Spleen (tissue), 11 donors: ENCODE data around the gene OR10W1. TPM values are rescaled to one million over a fixed set of nuclear protein-coding genes. Genes with fewer than 3 reads are reported as not detected.
A peak's percentile ranks its signal among the peaks of the same experiment; 100 is the strongest.

Source experiments
- DNase-seq: peaks from one replicate; pipeline ENCODE4 v3.0.0-alpha.2; 2020
- H3K27ac ChIP-seq, 8 donors: fragments of 200-600 bp; sonication (generic) in 7 of 8; 1 replicate in 4 of 8; 2 replicates in 4 of 8; pipeline versions ENCODE4 v1.5.0 to v1.8.0; 2016 to 2021; ENCODE audit warnings: inconsistent platforms in 4 of 8, mild to moderate bottlenecking in 4 of 8, moderate library complexity in 1 of 8
- H3K27me3 ChIP-seq, 7 donors: fragments of 200-600 bp; sonication (generic) in 6 of 7; replicated peaks in 1 of 7; 1 replicate in 4 of 7; 2 replicates in 3 of 7; pipeline versions ENCODE4 v1.5.0 to v1.8.0; 2016 to 2021; ENCODE audit warnings: inconsistent platforms in 3 of 7, mild to moderate bottlenecking in 1 of 7
- H3K36me3 ChIP-seq, 6 donors: fragments of 200-600 bp; sonication (generic) in 5 of 6; 1 replicate in 4 of 6; 2 replicates in 2 of 6; pipeline versions ENCODE4 v1.5.0 to v1.8.0; 2016 to 2021; ENCODE audit warnings: inconsistent platforms in 2 of 6
- H3K4me1 ChIP-seq, 6 donors: fragments of 200-600 bp; sonication (generic) in 5 of 6; 1 replicate in 3 of 6; 2 replicates in 3 of 6; pipeline versions ENCODE4 v1.5.0 to v1.8.0; 2016 to 2021; ENCODE audit warnings: inconsistent platforms in 3 of 6
- H3K4me3 ChIP-seq, 8 donors: fragments of 200-600 bp; sonication (generic) in 7 of 8; 1 replicate in 4 of 8; 2 replicates in 4 of 8; pipeline versions ENCODE4 v1.5.0 to v1.8.0; 2016 to 2021; ENCODE audit warnings: inconsistent platforms in 4 of 8, mild to moderate bottlenecking in 4 of 8, moderate library complexity in 2 of 8
- H3K9me3 ChIP-seq, 8 donors: fragments of 200-600 bp; sonication (generic) in 7 of 8; 1 replicate in 4 of 8; 2 replicates in 4 of 8; pipeline versions ENCODE4 v1.5.0 to v1.8.0; 2016 to 2021; ENCODE audit warnings: inconsistent platforms in 4 of 8
- POLR2A ChIP-seq, 3 donors: fragments of 450-650 bp; IDR thresholded peaks; one replicate each; pipeline ENCODE4 v1.5.1; 2017; ENCODE audit warnings: antibody characterized with exemption in 3 of 3, mild to moderate bottlenecking in 1 of 3
- POLR2AphosphoS5 ChIP-seq, 3 donors: sonication (generic); formaldehyde crosslinking; IDR thresholded peaks; one replicate each; pipeline ENCODE4 v1.5.1; 2017; ENCODE audit warnings: antibody characterized with exemption in 3 of 3
- WGBS, 5 donors: extraction: QIAGEN DNeasy Blood & Tissue Kit in 3 of 5; methylation state at CpG; one replicate each; pipeline versions ENCODE4 v1.1.5 to v1.1.7; 2013 to 2018; 5-methylcytosine and 5-hydroxymethylcytosine counted together
- intact Hi-C: fragments of 100-400 bp; cut with DNase I; formaldehyde crosslinking; loops from one replicate; pipeline ENCODE4 v1.15.0; 2023; ENCODE audit warnings: low total_unique reads
- polyA plus RNA-seq, 3 donors: library from polyadenylated mRNA; stranded (reverse); fragments of 200-250 nt; gene quantifications; one replicate each; pipeline ENCODE4 v1.2.1, GENCODE V29; 2013
- total RNA-seq, 7 donors: library from RNA; depleted of rRNA in 3 of 7; stranded (reverse); fragments of >200 nt in 3 of 7; fragmentation: NEBNext Ultra II Directional in 4 of 7; extraction: Animal tissue kit (Norgen Biotek cat#: 25700) in 4 of 7; gene quantifications; one replicate each; pipeline versions ENCODE4 v1.1.0 to v1.2.1, GENCODE V29; 2016 to 2021
- TF ChIP-seq, protein P1 (sequence below), 11 experiments: fragments of 200-600 bp in 7 of 11; fragments of 450-650 bp in 4 of 11; sonication (generic) in 4 of 11; IDR thresholded peaks in 8 of 11; conservative IDR thresholded peaks in 3 of 11; 1 replicate in 7 of 11; 2 replicates in 4 of 11; pipeline versions ENCODE4 v1.4.0 to v1.8.0; 2016 to 2021; ENCODE audit warnings: antibody characterized with exemption in 11 of 11, inconsistent platforms in 4 of 11, mild to moderate bottlenecking in 1 of 11
- donor health status: healthy with polysubstance abuse.
- donor health status: DM: no; HTN: no; CAD: no; lungs with moderate emphysema.
- donor health status: DM: no; HTN: no; CAD: no.
- donor health status: Bipolar disorder and iron deficiency.
- donor health status: healthy.
- donor health status: DM: no; HTN: no; CAD: no.
- donor health status: DM: yes; HTN: yes; CAD: no.

Gene OR10W1
- total and polyA plus RNA-seq, 10 donors, result not detected

DNA sequence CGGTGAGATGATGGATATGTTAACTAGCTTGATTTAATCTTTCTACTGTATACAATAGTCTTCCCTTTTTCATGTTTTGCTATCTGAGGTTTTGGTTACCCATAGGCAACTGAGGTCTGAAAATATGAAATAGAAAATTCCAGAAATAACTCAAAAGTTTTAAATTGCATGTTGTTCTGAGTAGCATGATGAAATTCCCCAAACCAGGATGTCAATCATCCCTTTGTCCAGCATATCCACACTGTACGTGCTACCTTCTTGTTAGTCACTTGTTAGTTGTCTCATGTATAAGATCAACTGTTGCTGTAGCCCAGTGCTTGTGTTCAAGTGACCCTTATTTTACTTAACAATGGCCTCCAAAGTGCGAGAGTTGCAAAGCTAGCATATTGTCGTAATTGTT is 21.2 kb upstream of the OR10W1 start:
- WGBS, 5 donors, result 62 to 76% (median 69%) methylated on average over 4 of the region's 4 CpGs
- Histone ChIP-seq H3K27me3 (peaks cover 0 to 6% (median 0%) of the 10 kb centered on the region in 7 donors), H3K4me3 (no peak overlapping the region), H3K27ac (no peak overlapping the region), H3K9me3 (no peaks in the 10 kb centered on the region), H3K36me3 (no peaks in the 10 kb centered on the region), H3K4me1 (no peaks in the 10 kb centered on the region)
- intact Hi-C loops, result no loop called here
- TF ChIP-seq, protein P1, sequence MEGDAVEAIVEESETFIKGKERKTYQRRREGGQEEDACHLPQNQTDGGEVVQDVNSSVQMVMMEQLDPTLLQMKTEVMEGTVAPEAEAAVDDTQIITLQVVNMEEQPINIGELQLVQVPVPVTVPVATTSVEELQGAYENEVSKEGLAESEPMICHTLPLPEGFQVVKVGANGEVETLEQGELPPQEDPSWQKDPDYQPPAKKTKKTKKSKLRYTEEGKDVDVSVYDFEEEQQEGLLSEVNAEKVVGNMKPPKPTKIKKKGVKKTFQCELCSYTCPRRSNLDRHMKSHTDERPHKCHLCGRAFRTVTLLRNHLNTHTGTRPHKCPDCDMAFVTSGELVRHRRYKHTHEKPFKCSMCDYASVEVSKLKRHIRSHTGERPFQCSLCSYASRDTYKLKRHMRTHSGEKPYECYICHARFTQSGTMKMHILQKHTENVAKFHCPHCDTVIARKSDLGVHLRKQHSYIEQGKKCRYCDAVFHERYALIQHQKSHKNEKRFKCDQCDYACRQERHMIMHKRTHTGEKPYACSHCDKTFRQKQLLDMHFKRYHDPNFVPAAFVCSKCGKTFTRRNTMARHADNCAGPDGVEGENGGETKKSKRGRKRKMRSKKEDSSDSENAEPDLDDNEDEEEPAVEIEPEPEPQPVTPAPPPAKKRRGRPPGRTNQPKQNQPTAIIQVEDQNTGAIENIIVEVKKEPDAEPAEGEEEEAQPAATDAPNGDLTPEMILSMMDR (IDR thresholded peaks at IDR 0.05 in 8 of 11, conservative IDR thresholded peaks at IDR 0.05 in 3 of 11), result no peak
- TF ChIP-seq POLR2AphosphoS5 (IDR thresholded peaks at IDR 0.05) (no peak), POLR2A (IDR thresholded peaks at IDR 0.05) (no peak)
- no peak for DNase-seq

DNA sequence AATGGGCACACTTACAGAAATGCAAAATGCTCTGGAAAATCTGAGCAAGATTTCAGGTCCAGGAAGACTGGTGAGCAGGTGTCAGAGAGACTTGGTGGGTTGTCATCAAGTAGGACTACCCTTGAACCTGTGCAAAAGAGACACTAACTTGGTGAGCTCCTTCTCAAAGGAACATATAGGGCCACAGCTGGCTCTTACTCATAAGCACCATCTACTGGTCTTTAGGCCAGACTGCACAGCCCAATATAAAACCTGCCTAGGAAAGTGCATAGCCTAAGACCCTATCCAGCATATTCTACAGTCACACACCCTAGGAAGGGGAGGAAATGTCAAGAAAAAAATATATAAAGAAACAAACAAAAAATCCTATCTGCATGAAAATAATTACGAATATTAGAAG is 18.2 kb upstream of the OR10W1 start:
- TF ChIP-seq POLR2A (IDR thresholded peaks at IDR 0.05), result no peak
- TF ChIP-seq, protein P1 (IDR thresholded peaks at IDR 0.05 in 8 of 11, conservative IDR thresholded peaks at IDR 0.05 in 3 of 11), result peak in 3 of 11 experiments; percentile 27 to 38 (median 35)
- intact Hi-C loops, result no loop called here
- peaks cover 0 to 12% (median 0%) of the 10 kb centered on the region in 7 donors for H3K27me3 ChIP-seq
- no peaks in the 10 kb centered on the region for H3K36me3 ChIP-seq
- H3K9me3 ChIP-seq, result peaks cover 0 to 3% (median 0%) of the 10 kb centered on the region in 8 donors
- H3K4me1 ChIP-seq, result no peaks in the 10 kb centered on the region
- DNase-seq, result no peak
- 8 to 26% (median 11%) methylated on average over 1 of the region's 1 CpG for WGBS, 5 donors
- H3K4me3 ChIP-seq, result no peak overlapping the region
- H3K27ac ChIP-seq, result no peak overlapping the region

DNA sequence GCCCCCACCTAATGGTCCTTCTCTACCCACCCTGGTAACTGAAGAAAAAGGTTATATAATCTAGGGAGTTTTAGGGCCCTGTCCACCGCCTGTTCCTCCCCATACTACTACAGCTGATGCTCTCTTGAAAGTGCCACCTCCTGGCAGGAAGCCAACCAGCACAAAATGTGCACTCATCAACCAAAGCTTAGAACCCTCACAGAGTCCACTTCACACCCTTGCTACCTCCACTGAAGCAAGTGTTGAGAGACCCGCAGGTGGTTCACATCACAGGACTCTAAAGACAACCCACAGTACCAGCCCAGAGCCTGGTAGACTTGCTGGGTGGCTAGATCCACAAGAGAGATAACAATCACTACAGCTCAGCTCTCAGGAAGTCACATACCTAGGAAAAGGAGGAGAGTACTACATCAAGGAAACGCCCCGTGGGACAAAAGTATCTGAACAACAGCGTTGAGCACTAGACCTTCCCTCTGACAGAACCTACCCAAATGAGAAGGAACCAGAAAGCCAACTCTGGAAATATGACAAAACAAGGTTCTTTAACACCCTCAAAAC is 17.5 kb upstream of the OR10W1 start:
- DNase-seq, result no peak
- Histone ChIP-seq H3K27me3 (peaks cover 0 to 12% (median 0%) of the 10 kb centered on the region in 7 donors), H3K36me3 (no peaks in the 10 kb centered on the region), H3K4me3 (no peak overlapping the region), H3K9me3 (peaks cover 0 to 3% (median 0%) of the 10 kb centered on the region in 8 donors), H3K27ac (no peak overlapping the region), H3K4me1 (no peaks in the 10 kb centered on the region)
- TF ChIP-seq POLR2A (IDR thresholded peaks at IDR 0.05), result no peak
- TF ChIP-seq, protein P1 (IDR thresholded peaks at IDR 0.05 in 8 of 11, conservative IDR thresholded peaks at IDR 0.05 in 3 of 11), result no peak
- TF ChIP-seq POLR2AphosphoS5 (IDR thresholded peaks at IDR 0.05), result no peak
- intact Hi-C loops, result no loop called here
- 40 to 51% (median 42%) methylated on average over 5 of the region's 5 CpGs for WGBS, 5 donors

DNA sequence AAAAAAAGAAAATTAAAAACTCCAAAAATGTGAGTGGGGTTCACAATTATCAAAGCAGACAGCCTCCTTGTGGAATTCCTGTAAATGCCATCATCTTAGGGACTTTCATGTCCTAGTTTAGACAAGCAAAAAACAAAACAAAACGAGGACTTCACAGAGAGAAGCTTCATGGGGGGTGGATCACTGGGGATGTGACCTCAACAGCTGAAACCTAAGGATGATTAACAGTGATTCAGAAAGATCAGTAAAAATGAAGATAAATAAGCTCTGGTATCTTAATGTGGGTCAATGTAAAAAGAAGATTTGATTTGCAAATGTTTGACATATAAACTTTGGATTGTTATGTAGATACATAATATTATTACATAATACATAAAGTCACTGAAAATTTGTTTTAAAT is 8.1 kb upstream of the OR10W1 start:
- H3K36me3 ChIP-seq, result no peaks in the 10 kb centered on the region
- no peaks in the 10 kb centered on the region for H3K27me3 ChIP-seq
- no peak overlapping the region for H3K27ac ChIP-seq
- H3K4me1 ChIP-seq, result no peaks in the 10 kb centered on the region
- 32 to 63% (median 39%) methylated on average over 1 of the region's 1 CpG for WGBS, 5 donors
- intact Hi-C loops, result no loop called here
- DNase-seq, result no peak
- TF ChIP-seq, protein P1 (IDR thresholded peaks at IDR 0.05 in 8 of 11, conservative IDR thresholded peaks at IDR 0.05 in 3 of 11), result no peak
- TF ChIP-seq POLR2A (IDR thresholded peaks at IDR 0.05) (no peak), POLR2AphosphoS5 (IDR thresholded peaks at IDR 0.05) (no peak)
- peaks cover 0 to 13% (median 0%) of the 10 kb centered on the region in 8 donors for H3K9me3 ChIP-seq
- no peak overlapping the region for H3K4me3 ChIP-seq
